HT-29 (cell line): ENCODE measurements around the gene CMIP. TPM values are rescaled to one million over a fixed set of nuclear protein-coding genes. Genes with fewer than 3 reads are reported as not detected.
"Not testable (repeated sequence)": the region's sequence is repeated elsewhere in the genome, so short reads cannot be mapped to it uniquely, and the experiment has no call there.

Source experiments
- DNase-seq: peaks from one replicate; pipeline ENCODE4 v3.0.0-alpha.2; 2015; ENCODE audit warnings: low spot score
- total RNA-seq: library from RNA; depleted of rRNA; stranded (reverse); fragments of >200 nt; shearing (Covaris generic); gene quantifications from 2 replicates; pipeline ENCODE4 v1.2.3, GENCODE V29; 2014

Gene CMIP
- total RNA-seq, 1 experiment from 2014 or later, result 24.7 TPM

DNA sequence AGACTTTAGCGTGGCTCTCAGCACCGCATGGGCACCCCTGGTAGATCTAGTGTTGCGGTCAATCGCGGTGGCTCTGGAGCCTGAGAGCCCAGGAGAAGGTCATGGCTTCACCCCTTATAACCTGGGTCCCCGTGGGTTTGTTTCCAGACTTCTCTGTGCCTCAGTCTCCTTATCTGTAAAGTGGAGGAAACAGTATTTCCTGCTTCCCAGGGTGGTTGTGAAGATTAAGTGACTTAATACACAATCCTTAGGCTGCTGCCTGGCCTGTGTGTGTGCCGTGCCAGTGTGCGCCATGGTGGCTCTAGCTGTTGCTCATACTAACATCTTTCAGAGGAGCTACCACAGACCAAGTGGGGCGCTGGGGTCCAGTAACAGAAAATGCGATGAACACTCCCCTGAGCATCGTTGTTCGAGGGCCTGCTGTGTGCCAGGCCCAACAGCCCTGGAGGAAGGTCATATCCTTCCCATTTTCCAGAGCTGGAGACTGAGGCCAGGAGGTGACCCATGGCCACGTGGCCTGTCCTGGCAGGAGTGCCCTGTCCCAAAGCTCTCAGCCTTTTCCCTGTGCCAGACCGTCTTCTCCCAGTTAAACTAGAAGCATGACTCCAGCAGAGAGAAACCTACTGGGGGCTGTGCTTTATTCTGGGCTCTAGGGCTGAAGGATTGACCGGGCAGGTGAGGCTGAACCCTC, 70.1 kb downstream of the CMIP start:
- DNase-seq, result no peak

DNA sequence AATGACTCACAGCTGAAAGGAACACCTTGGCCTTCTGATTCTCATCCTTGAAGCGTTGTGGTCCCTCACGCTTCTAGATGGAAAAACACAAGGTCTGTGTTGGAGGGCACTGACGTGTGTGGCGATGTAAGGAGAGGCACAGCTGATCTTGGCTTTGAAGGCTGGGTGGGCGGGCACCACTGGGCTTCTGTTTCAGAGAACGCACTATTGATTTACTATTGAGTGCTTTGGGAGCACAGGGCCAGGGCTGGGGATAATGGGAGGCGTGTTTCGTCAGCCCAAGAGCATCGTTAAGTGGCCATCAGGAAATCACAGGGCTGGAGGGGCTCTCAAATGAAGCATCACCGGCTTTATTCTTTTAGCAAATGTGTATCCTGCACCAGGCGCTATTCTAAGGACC, 70.7 kb downstream of the CMIP start:
- no peak for DNase-seq

DNA sequence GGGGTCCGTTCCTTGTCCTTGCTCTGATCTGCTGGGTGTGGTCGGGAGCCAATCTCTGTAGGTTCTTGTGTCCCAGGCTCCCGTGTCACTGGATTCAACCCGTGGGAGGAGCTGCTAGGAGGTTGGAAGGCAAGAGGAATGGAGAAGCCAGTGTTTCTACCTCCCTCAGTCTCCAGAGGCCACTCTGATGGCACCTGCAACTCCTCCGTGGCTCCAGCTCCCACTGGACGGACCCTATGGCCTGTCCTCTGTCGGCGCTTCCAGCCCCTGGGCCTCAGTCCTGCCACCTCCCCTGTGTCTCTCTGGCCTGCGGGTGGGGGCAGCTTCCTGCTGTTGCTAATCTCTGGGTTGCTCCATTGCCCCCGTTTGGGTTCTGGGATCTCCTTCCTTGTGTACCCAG, 71.1 kb downstream of the CMIP start:
- no peak for DNase-seq

DNA sequence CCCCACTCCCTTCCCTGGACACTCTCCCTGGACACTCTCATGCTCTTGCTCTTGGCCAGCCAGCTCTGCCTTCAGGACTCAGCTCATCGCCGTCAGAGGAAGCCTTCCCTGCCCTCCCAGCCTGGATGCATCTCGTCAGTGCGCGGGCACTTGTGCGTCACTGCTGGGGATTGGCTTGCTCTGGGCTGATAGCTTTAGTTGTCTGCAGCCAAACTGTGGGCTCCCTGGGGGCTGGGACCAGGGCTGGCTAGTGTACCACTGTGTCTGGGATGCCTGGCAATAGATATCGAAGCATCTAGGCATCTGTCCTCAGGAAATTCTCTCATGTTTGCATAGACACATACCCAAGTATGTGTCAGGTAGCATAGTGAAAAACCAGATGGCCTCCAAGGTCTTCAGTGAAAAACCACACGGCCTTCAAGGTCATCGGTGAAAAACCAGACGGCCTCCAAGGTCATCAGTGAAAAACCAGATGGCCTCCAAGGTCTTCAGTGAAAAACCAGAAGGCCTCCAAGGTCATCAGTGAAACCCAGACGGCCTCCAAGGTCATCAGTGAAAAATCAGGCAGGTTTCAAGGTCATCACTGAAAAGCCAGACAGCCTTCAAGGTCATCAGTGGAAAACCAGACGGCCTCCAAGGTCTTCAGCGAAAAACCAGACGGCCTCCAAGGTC, 72.0 kb downstream of the CMIP start:
- no peak for DNase-seq

DNA sequence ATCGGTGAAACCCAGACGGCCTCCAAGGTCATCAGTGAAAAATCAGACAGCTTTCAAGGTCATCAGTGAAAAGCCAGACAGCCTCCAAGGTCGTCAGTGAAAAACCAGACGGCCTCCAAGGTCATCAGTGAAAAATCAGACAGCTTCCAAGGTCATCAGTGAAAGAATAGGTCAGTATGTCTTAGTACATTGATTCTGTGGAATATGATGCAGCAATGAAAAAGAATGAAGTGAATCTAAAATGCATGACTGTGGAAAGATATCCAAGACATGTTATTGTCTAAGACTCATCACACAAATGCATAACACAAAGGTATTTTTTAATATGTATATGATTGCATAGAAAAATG, 72.5 kb downstream of the CMIP start:
- DNase-seq, result no peak

DNA sequence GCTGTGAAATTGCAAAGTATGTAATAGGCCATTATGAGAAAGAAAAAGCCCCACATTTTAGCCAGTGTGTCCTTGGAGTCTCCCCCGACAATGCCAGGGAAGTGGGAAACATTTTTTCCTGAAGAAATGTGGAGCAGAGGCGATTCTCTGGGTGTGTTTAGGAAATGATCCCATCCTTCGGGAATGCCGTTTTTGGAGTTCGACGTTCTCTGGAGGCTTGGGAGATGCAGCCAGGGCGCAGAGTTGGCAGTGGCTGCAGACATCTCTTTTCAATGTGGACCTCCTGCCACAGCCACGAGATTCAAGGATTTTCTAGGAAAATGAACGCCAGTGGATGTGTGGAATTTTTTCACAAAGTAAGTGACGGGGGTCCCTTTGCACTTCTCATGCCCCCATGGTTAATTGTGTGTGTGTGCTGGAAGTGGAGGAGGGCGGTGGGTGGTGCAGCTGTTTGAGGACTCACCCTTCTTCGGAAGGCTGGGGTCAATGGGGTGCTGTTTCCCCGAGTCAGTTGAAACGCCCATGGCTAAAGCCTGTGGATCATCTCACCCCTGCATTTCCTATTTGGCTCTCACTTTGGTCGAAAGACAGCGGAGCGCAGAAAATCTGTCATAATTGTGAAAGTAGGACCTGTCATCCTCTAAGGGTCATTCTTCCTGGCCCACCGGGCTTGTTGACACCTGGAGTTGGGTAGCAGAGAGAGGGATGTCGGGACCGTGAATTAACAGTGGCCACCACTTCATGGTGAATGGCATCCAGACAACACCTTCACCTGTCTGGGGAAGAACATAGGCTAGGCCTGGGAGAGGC, 73.2 kb downstream of the CMIP start:
- no peak for DNase-seq

DNA sequence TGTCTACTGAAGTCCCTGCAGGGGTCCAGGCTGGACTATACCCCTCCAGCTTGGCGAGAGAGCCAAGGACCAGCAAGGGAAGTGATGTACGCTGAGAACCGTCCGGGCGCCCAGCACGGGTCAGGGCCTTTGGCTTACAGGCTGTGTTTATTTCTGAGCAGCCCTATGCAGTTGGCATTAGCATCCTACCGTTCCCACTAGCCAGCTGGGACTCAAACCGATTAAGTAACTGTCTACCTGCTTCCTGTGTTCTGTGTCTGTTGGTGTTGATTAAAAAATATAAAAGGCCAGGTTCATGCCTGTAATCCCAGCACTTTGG, 73.8 kb downstream of the CMIP start:
- DNase-seq, result no peak

DNA sequence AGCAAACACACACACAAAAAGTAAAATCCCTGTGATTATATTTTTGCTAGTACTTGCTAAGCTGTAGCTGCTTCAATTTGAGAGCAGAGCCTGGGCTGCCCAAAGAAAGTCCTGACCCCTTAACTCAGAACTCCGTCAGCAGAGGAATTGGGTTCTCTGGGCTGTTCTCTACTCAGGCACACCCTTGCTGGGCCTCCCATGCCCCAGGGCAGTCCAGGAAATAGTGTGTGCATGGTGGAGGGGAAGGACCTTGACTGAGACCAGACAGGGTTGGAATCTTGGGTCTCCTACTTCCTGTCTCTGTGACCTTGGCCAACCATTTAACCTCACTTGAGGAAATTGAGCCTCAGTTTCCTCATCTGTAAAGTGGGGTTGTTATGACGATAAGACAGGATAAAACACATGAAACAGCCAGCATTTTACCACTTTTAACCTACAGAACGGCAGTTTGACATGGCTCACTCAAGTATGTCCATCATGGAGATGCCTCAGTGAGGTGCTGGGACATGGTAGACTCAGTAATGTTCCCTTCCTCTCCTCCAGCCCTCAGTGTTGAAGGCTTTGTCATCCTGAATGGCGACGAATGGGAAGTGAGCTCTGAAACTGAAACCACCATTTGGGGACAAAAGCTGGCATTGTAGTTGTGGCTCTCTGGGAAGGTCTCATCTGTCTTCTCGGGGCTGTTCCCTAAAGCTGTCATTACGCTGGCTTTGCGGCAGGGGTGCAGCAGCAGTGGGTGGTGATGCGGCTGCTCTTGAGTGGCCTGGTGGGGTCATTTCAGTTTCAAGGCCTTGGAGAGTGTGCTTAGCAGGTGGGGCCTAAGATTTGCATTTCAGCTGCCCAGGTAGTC, 74.9 kb downstream of the CMIP start:
- no peak for DNase-seq

DNA sequence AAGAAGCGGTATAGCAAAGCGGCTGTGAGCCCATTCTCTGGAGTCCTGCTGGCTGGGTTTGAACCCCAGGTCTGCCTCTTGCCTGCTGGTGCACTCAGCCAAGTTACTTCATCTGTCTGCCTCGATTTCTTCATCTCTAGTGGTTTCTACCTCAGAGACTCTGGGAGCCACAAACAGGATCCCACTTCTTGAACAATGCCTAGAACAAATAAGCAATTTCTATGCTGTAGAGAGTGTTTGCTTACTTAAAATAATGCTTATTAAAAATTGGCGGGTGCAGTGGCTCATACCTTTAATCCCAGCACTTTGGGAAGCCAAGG, 75.5 kb downstream of the CMIP start:
- DNase-seq, result no peak

DNA sequence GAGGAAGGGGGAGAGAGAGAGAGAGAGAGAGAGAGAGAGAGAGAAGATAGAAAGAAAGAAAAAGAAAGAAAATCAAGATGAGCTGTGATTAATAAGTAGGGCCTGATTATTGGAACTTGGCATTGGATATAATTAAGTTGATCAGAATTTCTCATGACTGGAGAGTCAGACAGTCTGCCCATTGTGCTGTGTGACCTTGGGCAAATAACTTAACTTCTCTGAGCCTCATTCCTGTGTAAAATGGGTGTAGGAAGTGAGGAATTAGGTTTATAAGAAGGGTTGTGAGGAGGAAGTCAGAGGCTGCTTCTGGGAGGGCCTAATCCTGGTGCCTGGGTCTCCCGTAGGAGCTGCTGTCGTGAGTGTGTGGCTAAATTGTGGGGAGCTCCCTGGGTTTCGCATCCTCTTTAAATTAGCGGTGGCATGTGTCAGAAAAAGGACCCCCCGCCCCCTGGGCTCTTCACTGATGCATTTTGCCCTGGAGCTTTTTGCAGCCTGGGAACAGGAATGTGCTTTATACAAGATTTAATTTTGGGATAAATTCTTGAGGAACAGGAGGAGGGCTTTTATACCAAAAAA, 76.0 kb downstream of the CMIP start:
- DNase-seq, result no peak

DNA sequence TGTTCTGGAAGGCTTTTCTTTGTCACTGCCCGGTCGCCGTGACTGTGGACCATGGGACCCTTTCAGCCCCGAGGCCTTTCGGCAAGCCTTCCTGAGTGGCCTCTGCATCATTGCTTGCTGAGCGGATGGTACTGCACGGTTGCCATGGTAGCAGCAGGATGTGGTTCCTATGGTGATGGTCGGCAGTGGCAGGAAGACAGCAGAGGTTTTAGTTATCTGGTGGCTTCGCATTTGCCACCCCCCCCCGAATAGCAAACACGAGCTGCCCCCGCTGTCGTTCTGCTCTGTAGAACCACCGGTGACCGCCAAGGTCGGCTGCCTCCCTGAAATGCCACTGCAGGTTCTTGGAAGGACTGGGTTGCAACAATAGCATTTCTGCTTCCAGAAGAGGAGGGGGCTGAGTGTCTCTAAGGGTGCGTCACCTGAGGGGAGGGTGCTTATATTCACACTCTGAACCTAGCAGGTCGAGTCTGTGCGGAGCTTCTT, 76.6 kb downstream of the CMIP start:
- no peak for DNase-seq

DNA sequence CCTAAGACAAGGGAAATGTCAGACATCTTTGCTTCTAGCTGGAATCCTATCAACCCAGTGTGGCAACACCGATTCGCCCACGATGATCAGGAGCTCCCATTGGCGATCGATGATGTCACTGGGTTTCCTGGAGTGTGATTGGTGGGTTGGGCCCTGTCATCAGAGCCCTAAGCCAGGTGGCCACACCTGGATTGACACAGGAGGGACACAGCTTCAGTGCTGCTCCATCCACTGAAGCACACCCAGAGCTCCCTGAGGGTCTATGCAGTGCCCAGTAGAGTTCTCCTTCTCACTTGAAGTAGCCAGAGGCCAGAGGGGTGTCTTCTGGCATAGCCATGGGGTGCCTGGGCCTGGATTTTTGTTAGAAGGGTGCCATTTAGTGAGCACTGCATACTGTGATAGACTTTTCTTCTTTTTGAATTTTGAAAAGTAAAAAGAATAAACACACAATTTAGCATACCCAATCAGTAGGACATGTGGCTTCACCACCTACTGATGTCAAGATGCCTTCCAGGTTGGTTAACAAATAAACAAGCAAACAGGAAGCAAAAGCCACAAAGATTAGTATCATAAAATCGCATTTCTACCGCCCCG, 77.6 kb downstream of the CMIP start:
- DNase-seq, result peak; percentile 54

DNA sequence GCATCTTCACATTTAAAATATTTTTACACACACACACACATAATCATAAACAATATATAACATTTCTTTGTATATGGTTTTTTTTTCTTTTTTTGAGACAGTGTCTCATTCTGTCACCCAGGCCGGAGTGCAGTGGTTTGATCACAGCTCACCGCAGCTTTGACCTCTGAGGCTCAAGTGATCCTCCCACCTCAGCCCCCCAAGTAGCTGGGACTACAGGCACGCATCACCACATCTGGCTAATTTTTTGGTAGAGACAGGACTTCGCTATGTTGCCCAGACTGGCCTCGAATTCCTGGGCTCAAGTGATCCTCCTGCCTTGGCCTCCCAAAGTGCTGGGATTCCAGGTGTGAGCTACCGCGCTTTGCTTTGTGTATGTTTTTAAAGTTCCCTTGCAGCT, 78.2 kb downstream of the CMIP start:
- not testable (repeated sequence) for DNase-seq

DNA sequence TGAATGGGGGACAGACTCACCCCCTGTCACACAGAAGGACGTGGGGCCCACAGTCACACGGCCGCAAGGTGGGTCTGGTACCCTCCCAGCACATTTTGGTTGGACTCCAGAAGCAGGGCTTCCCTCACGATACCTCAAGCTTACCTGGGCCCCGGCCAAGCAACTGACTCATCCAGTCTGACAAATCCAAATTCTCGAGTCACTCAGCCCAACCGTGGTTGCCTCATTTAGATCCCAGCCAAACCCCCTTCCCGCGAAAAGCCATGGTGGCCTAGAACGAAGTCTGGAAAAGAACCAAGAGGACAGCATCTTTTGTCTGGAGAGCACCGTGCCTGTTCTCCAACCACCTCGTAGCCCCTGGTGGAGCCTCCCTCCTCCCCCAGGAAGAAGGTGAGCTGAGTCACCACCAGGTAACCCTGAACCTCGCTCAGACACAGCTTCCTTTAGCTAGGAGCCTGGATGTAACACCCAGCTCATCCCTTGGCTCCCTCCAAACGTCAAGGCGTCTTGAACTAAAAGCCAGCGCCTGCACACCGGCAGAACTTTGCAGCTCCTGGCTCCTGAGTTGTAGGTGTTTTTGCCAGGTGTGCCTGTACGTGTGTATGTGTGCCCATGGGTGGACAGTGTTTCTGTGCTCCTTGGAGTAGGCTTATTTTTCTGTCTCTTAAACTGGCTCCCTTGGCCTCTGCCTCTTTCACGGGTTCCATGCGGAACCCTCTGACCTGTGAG, 78.9 kb downstream of the CMIP start:
- peak; percentile 45 for DNase-seq

DNA sequence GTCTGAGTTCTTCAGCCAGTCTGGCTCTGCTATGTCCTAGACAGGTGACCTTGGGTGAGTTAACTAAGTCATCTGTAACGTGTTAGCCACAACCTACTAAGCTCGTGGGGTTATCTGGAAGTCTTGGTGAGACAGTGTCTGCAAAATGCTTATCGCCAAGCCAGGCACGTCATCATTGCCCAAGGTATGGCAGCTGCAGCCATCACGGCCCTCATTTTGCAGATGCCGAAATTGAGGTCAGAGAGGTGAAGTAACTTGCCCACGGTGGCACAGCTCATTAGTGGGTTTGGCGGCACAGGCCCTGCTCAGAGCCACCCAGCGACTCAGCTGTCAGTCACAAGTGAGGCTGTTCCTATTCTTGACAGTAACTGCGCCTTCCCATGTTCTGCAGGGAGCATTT, 79.8 kb downstream of the CMIP start:
- DNase-seq, result no peak

DNA sequence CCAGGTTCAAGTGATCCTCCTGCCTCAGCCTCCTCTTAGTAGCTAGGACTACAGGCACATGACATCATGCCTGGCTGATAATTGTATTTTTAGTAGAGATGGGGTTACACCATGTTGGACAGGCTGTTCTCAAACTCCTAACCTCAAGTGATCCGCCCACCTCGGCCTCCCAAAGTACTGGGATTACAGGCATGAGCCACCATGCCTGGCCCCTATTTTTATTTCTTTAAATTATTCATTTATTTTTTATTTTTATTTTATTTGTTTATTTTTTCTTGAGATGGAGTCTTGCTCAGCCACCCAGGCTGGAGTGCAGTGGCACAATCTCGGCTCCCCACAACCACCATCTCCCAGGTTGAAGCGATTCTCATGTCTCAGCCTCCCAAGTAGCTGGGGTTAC, 80.3 kb downstream of the CMIP start:
- not testable (repeated sequence) for DNase-seq

DNA sequence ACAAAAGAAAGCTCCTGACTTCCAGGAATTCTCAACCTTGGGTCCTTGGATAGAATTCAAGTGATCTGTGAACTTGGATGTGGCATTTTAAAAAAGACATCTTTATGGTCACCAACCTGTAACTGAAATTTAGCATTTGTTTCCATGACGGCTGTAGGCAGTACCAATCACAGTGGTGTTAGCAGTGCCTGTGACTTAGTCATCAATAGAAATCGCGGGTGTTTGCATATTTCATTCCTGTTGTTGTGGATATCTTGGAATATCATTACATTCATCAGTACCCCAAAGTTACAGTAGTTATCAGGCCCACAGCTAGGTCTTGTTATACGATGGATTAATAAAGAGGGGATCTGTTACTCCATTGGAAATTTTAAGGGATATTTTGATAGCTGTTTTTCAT, 81.6 kb downstream of the CMIP start:
- no peak for DNase-seq

DNA sequence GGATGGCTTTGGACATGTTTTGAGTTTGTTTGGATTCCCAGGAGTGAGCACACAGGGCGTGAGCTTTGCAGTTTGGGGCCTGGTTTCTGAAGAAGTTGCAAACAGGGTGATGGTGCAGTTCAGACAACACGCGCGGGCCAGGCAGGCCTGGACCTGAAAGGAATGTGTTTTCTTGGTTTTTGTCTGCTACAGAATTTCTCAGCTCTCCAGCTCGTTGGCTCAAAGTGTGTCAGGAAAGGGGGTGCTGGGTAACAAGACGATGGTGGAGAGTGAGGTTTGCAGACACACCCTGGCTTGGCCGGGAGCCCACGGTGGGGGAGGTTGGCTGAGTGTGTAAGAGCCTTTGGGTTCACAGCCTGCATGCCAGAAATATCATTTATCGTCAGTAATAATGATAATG, 82.3 kb downstream of the CMIP start:
- DNase-seq, result no peak

DNA sequence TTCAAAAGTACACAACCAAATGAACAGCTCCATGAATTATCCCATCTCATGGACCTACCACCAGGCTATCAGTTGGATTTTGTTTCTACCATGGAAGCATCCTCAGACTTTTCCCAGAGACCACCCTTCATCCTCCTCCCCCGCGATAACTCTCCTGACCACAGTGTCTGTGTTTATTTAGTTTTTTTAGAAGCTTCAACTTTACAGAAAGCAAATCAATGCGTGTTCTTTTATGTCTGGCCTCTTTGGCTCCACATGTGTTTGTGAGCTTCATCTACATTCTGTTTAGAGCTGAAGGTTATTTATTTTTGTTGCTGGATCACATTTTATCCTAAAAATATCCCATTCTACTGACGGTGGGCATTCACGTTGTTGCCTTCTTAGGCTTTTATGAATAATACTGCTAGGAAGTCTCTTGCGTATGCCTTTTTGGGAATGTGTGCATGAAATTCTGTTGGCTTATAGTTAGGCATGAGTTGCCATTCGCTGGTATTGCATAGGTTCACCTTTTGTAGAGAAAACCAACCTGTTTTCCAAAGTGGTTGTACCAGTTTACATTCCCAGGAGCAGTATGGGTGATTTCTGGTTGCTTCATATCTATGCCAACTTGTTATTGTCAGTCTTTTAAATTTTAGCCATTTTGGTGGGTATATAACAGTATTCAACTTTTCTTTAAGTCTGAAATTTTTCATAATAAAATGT, 83.0 kb downstream of the CMIP start:
- DNase-seq, result no peak

DNA sequence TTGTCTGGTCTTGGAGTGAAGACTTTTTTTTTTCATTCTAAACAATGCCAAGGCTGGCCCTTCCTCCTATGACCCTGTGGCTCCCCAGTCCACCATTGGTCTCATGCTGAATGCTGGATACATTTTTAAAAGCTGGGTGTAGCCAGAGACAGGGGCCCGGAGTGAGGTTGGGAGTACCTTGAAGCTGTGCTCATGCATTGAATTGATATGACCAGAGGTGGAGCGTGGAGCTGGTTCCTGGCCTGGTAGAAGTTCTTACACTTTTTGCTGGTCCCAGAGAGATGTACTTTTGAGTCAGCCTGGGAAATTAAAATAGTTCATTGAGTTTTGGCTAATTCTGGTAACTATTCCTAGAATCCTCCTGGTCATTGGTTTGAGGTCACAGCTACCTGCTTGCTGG, 83.6 kb downstream of the CMIP start:
- DNase-seq, result no peak
